BE2C (cell line): ENCODE data around the gene ATP6V1A.

Experiments used
- DNase-seq: peaks from one replicate; pipeline ENCODE4 v3.0.0-alpha.2; 2020
- H3K27me3 ChIP-seq: fragments of 250-450 bp; sonication (Bioruptor Pico); 2 replicates; pipeline ENCODE4 v1.5.1; 2020; ENCODE audit warnings: mild to moderate bottlenecking
- H3K36me3 ChIP-seq: fragments of 250-450 bp; sonication (Bioruptor Pico); 2 replicates; pipeline ENCODE4 v1.5.1; 2020; ENCODE audit warnings: mild to moderate bottlenecking
- H3K4me1 ChIP-seq: fragments of 250-450 bp; sonication (Bioruptor Pico); 2 replicates; pipeline ENCODE4 v1.5.1; 2020
- H3K4me3 ChIP-seq: 2 replicates; pipeline ENCODE4 v1.5.1; 2011; ENCODE audit warnings: low read depth, low read length
- H3K9me3 ChIP-seq: fragments of 250-450 bp; sonication (Bioruptor Pico); 2 replicates; pipeline ENCODE4 v1.5.1; 2020
- CTCF ChIP-seq: IDR thresholded peaks from 2 replicates; pipeline ENCODE4 v1.5.1; 2012; ENCODE audit warnings: mild to moderate bottlenecking, low read depth, low read length

Gene ATP6V1A

DNA sequence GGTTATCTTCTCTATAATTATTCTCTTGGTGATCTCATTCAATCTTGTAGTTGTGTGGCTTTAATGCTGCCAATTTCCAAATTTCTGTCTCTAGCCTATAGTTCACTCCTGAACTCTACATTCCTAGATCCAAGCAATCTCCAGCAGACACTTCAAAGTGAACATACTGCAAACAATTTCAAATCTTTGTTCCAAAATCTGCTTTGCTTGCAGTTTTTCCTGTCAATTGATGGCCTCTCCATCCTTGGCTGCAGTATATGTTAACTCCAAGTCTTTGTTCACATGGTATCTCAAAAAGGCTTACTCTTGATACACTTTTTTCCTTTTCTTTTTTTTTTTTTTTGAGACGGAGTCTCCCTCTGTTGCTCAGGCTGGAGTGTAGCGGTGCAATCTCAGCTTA is 18.2 kb upstream of the ATP6V1A start:
- no peak for TF ChIP-seq CTCF
- Histone ChIP-seq H3K4me1 (no peaks in the 10 kb centered on the region), H3K36me3 (peaks cover 14% of the 10 kb centered on the region), H3K4me3 (no peak overlapping the region), H3K9me3 (no peaks in the 10 kb centered on the region), H3K27me3 (no peaks in the 10 kb centered on the region)
- DNase-seq, result no peak

GRCh38 chr3:113730550-113730949 is 16.3 kb upstream of the ATP6V1A start:
- Histone ChIP-seq H3K4me1 (no peaks in the 10 kb centered on the region), H3K27me3 (no peaks in the 10 kb centered on the region), H3K9me3 (no peaks in the 10 kb centered on the region), H3K36me3 (peaks cover 7% of the 10 kb centered on the region; the same call in 1 of the 2 replicates), H3K4me3 (no peak overlapping the region)
- no peak for DNase-seq
- TF ChIP-seq CTCF, result no peak

GRCh38 chr3:113731694-113732093 is 15.1 kb upstream of the ATP6V1A start:
- H3K4me3 ChIP-seq, result no peak overlapping the region
- no peaks in the 10 kb centered on the region for H3K9me3 ChIP-seq
- no peak for TF ChIP-seq CTCF
- peaks cover 7% of the 10 kb centered on the region; the same call in 1 of the 2 replicates for H3K36me3 ChIP-seq
- no peaks in the 10 kb centered on the region for H3K27me3 ChIP-seq
- DNase-seq, result no peak
- H3K4me1 ChIP-seq, result peaks cover under 1% of the 10 kb centered on the region; the same call in 1 of the 2 replicates

- peaks cover 4% of the 10 kb centered on the region for H3K4me1 ChIP-seq
- H3K36me3 ChIP-seq, result peaks cover 8% of the 10 kb centered on the region; the same call in 1 of the 2 replicates
- H3K4me3 ChIP-seq, result no peak overlapping the region
- no peaks in the 10 kb centered on the region for H3K9me3 ChIP-seq
- peak; percentile 64 for TF ChIP-seq CTCF
- peak; percentile 49 for DNase-seq
- no peaks in the 10 kb centered on the region for H3K27me3 ChIP-seq
Measured at GRCh38 chr3:113736548-113737089, 10.2 kb upstream of the ATP6V1A start.

- DNase-seq, result no peak
- Histone ChIP-seq H3K36me3 (peaks cover 8% of the 10 kb centered on the region), H3K27me3 (no peaks in the 10 kb centered on the region), H3K4me1 (peaks cover 4% of the 10 kb centered on the region), H3K4me3 (no peak overlapping the region), H3K9me3 (no peaks in the 10 kb centered on the region)
- TF ChIP-seq CTCF, result no peak
Measured at GRCh38 chr3:113741086-113741485, 5.7 kb upstream of the ATP6V1A start.

- Histone ChIP-seq H3K36me3 (peaks cover 8% of the 10 kb centered on the region), H3K27me3 (no peaks in the 10 kb centered on the region), H3K9me3 (no peaks in the 10 kb centered on the region), H3K4me1 (peaks cover 4% of the 10 kb centered on the region), H3K4me3 (no peak overlapping the region)
- TF ChIP-seq CTCF, result no peak
- DNase-seq, result no peak
Measured at GRCh38 chr3:113741620-113742019, 5.2 kb upstream of the ATP6V1A start.
